Large intestine (tissue), 3 donors: ENCODE results near the gene TTC22. TPM values are rescaled to one million over a fixed set of nuclear protein-coding genes. Genes with fewer than 3 reads are reported as not detected.

Experiments
- DNase-seq, 2 donors: peaks; one replicate each; pipeline versions ENCODE4 v3.0.0 to v3.0.0-alpha.2; 2013
- H3K27ac ChIP-seq: one replicate; pipeline ENCODE4 v1.5.1; 2013; ENCODE audit warnings: low read length
- H3K27me3 ChIP-seq: 2 replicates; pipeline ENCODE4 v1.6.1; 2013; ENCODE audit warnings: low read length; ENCODE audit not compliant: control insufficient read depth, insufficient read depth
- H3K36me3 ChIP-seq: 2 replicates; pipeline ENCODE4 v1.6.1; 2013; ENCODE audit warnings: low read length; ENCODE audit not compliant: control insufficient read depth, insufficient read depth
- H3K4me1 ChIP-seq: one replicate; pipeline ENCODE4 v1.6.1; 2013; ENCODE audit warnings: low read length; ENCODE audit not compliant: control insufficient read depth, insufficient read depth
- H3K4me3 ChIP-seq: one replicate; pipeline ENCODE4 v1.5.1; 2013; ENCODE audit warnings: low read length
- H3K9me3 ChIP-seq: one replicate; pipeline ENCODE4 v1.6.1; 2013; ENCODE audit warnings: mild to moderate bottlenecking, low read depth, low read length, moderate library complexity; ENCODE audit not compliant: control insufficient read depth
- WGBS: methylation state at CpG from one replicate; pipeline ENCODE4 v1.1.5; 2013; ENCODE audit warnings: low lambda C conversion rate; ENCODE audit not compliant: insufficient coverage; 5-methylcytosine and 5-hydroxymethylcytosine counted together
- polyA plus RNA-seq: library from polyadenylated mRNA; unstranded; fragments of 120-200 nt; gene quantifications from one replicate; pipeline ENCODE4 v1.2.1, GENCODE V29; 2013

The TTC22 gene
- polyA plus RNA-seq, 1 donor, result 28.2 TPM

DNA sequence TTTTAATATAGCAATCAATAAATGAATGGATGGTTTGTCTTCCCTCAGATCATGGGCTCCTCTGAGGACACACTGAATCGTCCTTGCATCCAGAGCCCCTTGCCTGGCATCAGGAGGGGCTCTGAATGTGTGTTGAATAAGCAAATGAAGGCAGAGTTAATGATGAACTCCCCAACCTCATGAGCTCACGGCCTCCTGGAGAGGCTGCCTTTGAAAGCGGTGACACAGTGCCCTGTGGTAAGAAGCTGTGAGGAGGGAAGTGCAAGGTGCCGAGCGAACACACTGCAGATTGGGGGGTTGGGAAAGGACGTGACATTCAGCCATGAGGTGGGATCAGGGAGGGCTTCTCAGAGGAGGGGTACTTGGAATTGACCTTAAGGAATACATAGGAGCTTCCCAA lies 33.6 kb downstream of the TTC22 start:
- WGBS, result no CpG with 5 or more reads among the region's 6 CpGs
- Histone ChIP-seq H3K4me3 (no peak overlapping the region), H3K27me3 (no peaks in the 10 kb centered on the region), H3K27ac (no peak overlapping the region), H3K36me3 (no peaks in the 10 kb centered on the region), H3K9me3 (no peaks in the 10 kb centered on the region), H3K4me1 (peaks cover 8% of the 10 kb centered on the region)
- DNase-seq, result no peak

DNA sequence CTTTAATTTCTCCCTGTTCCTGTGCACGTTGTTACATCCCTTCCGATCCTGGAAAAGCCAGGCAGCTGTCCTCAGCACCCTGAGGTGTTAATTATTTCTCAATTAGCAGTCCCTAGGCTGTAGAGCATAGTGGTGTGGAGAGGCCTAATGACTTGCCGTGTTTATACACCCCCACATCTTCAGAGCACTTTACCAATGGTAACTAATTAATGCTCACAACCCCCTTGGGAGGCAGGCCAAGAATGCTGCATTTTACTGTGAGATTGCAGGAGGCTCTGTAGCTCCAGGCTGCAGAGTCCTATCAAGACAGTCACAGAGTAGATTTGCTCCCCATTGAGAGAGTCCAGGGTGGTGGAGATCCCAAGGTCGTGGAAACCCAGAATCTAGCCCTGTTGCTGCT lies 34.4 kb downstream of the TTC22 start:
- Histone ChIP-seq H3K4me1 (peaks cover 8% of the 10 kb centered on the region), H3K36me3 (no peaks in the 10 kb centered on the region), H3K27ac (no peak overlapping the region), H3K9me3 (no peaks in the 10 kb centered on the region), H3K4me3 (no peak overlapping the region), H3K27me3 (no peaks in the 10 kb centered on the region)
- no CpG with 5 or more reads among the region's 4 CpGs for WGBS
- DNase-seq, result no peak

DNA sequence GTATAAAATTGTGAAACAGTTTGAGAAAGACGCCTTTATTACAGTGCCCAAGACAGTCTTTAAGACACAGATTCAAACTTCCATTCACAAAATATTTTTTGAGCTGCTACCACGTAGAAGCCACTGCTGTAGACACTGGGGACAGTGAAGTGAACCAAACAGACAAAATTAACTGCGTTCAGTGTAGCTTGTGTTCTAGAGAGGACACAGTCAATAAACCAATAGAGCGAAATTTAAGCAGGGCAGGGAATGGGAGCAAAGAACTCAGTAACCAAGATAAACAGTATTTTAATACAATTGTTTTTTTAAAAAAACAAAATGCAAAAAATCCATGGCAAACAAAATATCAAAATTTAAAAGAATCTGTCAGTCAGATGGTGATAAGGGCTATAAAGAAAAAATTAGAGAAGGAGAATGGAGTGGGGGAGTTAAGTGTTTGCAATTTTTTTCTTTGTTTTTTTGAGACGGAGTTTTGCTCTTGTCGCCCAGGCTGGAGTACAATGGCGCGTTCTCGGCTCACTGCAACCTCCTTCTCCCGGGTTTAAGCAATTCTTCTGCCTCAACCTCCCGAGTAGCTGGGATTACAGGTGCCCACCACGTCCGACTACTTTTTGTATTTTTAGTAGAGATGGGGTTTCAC lies 36.1 kb downstream of the TTC22 start:
- Histone ChIP-seq H3K4me1 (peaks cover 8% of the 10 kb centered on the region), H3K9me3 (no peaks in the 10 kb centered on the region), H3K36me3 (no peaks in the 10 kb centered on the region), H3K4me3 (peak overlapping the region; percentile 40), H3K27me3 (no peaks in the 10 kb centered on the region), H3K27ac (peak overlapping the region; percentile 11)
- no peak for DNase-seq
- 60% methylated on average over 1 of the region's 13 CpGs for WGBS

DNA sequence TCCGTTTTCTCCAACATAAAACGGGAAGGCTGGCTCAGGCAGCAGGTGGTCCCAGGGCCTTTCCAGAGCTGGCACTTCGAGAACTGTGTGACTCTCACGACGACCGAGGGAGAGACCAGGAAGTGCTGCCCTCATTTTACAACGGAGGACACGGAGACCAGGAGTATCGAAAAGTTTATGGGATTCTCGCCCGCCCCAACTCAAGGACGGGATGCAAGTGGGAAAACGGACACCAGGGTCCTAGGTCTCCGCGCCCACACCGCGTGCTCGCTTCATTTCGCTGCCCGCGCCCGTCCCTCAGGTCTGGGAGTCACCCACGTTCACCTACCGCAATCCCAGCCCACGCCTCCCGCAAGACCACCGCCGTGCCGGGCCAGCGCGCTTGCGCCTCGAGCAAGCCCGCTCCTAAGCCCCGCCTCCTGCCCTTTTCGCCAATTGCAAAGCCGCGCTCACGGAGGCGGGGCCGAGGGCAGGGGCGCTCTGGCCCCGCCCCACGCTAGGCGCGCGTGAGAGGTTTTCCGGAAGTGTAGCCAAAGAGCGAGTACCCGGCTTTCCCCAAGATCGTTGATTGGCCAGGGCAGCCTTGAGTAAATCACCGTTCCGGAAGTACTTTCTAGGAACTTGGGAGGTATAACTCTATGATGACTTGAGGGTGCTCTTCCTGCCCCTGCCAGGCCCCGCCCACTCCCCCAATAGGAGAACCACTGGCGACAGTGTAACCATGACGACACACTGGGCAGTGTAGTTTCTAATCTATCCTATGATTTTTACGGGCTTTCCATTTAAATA lies 36.8 kb downstream of the TTC22 start, which contains the start of gene PARS2:
PARS2 (minus strand) TSS at position 391 of the 789 bp plus-strand sequence. CDS start 5,362 bp downstream, outside the sequence.
- no peaks in the 10 kb centered on the region for H3K36me3 ChIP-seq
- no CpG with 5 or more reads among the region's 57 CpGs for WGBS
- peak within 1 kb of the TSS; percentile 82 for H3K4me3 ChIP-seq
- no peaks in the 10 kb centered on the region for H3K9me3 ChIP-seq
- DNase-seq, result peak; percentile 99 to 100
- peak within 1 kb of the TSS; percentile 73 for H3K27ac ChIP-seq
- peaks cover 8% of the 10 kb centered on the region for H3K4me1 ChIP-seq
- no peaks in the 10 kb centered on the region for H3K27me3 ChIP-seq

DNA sequence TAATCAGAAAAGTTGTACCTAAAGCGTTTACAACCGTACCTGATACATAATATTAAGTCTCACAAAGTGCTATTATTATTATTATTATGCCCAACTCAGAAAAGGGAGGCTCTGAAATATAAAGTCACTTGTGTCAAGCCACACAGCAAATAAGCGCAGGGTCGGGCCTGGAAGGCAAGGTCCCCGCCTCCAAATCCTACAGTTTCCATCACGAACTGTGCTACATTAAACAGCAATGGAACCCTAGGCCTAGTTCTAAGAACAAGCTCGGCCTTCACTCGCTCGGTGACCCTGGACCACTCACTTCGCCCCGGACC lies 37.3 kb downstream of the TTC22 start:
- H3K27me3 ChIP-seq, result no peaks in the 10 kb centered on the region
- no peaks in the 10 kb centered on the region for H3K9me3 ChIP-seq
- H3K36me3 ChIP-seq, result peaks cover 4% of the 10 kb centered on the region
- H3K27ac ChIP-seq, result peak overlapping the region; percentile 73
- H3K4me1 ChIP-seq, result peaks cover 8% of the 10 kb centered on the region
- H3K4me3 ChIP-seq, result peak overlapping the region; percentile 82
- no CpG with 5 or more reads among the region's 11 CpGs for WGBS
- DNase-seq, result no peak

DNA sequence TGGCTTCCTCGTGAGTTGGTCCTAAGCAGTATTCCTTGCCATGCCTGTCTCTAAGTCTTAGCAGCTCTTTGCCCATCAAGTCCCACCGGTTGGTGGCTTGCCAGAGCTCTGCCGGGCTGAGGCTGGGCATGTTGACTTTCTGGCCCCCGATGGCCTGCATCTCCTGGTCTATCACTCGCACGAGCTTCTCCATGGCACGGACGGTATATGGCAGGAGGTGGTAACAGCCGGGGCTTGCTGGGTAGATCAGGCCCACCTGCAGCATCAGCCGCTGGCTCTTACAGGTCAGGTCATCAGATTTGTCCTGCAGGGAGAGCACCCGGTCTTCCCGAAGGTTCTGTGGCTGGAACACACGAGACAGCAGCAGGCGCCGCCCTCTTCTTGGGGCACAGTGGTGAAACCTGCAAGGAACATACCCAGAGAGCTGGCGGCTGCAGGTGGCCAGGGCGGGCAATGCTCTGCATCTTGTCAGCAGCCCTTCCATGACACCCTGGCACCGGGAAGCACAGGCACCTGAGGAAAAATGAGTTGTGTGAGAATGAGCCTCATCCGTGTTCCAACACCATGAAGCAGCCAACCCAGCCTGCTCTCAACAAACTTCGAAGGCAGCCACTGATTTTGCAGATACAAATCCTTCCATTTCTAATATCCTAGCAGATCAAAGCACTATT lies 42.3 kb downstream of the TTC22 start:
- Histone ChIP-seq H3K36me3 (peaks cover 30% of the 10 kb centered on the region), H3K27ac (no peak overlapping the region), H3K9me3 (no peaks in the 10 kb centered on the region), H3K4me3 (no peak overlapping the region), H3K4me1 (peaks cover 8% of the 10 kb centered on the region), H3K27me3 (no peaks in the 10 kb centered on the region)
- 80% methylated on average over 1 of the region's 20 CpGs for WGBS
- no peak for DNase-seq

DNA sequence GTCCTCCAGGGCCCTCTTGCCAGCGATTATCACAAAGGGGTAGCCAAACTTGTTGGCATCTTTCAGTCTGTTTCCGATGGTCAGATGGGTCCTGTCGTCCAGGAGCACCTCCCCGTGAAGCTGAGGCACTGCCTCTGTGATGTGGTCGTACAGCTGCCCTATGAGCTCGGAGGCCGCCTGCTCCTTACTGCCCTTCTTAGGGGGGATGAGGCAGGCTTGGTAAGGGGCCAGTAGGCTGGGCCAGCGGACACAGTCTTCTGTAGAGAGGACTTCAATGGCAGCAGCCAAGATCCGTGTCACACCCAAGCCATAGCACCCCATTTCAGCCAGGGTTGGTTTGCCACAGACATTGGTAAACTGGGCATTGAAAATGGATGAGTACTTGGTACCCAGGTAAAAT lies 43.3 kb downstream of the TTC22 start:
- Histone ChIP-seq H3K9me3 (no peaks in the 10 kb centered on the region), H3K27ac (no peak overlapping the region), H3K4me1 (peaks cover under 1% of the 10 kb centered on the region), H3K4me3 (no peak overlapping the region), H3K27me3 (no peaks in the 10 kb centered on the region), H3K36me3 (peaks cover 30% of the 10 kb centered on the region)
- DNase-seq, result no peak
- WGBS, result no CpG with 5 or more reads among the region's 9 CpGs

DNA sequence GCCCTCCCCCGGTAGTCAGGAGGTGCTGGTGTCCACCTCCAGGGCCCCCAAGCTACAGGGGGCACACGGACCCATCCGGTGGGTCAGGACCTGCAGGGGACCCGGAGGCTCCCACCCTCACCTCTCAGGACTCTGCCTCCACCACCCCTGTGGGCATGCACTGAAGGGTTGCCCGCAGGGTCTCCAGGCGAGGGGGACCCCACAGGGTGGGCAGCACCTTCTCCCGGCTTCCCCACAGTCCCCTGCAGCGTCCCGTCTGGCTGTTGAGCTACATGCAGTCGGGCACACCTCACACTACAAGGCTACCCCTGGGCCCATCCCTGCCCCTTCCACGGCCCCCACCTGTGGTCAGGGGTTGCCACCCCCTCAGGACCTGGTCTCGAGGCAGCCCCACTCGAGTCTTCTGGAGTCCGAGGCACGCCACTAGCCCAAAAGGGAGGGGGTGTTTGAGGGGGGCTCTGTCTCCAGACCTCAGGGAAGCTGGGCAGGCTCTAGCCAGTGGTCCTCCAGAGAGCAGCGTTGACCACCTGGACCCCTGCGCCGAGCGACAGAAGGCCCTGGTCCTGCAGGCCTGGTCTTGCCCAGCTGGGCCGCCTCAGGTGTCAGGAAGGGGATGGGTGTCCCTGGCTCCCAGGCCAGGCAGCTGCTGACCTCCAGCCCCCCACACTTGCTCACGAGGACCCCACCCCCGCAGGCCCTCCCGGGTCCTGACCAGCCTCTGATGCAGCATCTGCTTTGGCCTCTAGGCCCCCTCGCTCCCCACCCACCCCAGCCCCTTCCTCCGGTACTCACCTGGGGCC lies 46.4 kb downstream of the TTC22 start:
- Histone ChIP-seq H3K4me1 (no peaks in the 10 kb centered on the region), H3K27ac (no peak overlapping the region), H3K27me3 (no peaks in the 10 kb centered on the region), H3K4me3 (no peak overlapping the region), H3K36me3 (peaks cover 30% of the 10 kb centered on the region), H3K9me3 (no peaks in the 10 kb centered on the region)
- WGBS, result no CpG with 5 or more reads among the region's 25 CpGs
- no peak for DNase-seq

DNA sequence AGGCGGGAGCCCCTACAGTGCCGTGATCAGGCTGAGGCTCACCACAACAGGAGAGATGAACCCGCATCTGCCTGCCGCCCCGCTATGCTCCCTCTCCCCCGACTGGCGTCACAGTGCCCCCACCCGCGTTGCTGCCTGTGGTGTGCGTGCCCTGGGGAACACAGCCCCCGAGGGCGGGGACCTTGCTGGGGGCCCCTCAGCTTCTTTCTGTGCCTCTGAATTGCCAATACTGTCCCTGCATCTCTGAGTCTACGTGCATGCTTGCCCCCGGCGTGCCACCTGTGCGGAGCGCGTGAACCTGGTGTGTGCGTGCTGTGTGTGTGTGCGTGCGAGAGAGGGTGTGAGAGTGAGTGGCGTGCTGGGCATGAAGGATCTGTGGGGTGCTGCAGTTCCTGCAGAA lies 47.1 kb downstream of the TTC22 start:
- H3K9me3 ChIP-seq, result no peaks in the 10 kb centered on the region
- H3K27me3 ChIP-seq, result no peaks in the 10 kb centered on the region
- no peak overlapping the region for H3K4me3 ChIP-seq
- no peak for DNase-seq
- H3K27ac ChIP-seq, result no peak overlapping the region
- no CpG with 5 or more reads among the region's 22 CpGs for WGBS
- no peaks in the 10 kb centered on the region for H3K4me1 ChIP-seq
- peaks cover 29% of the 10 kb centered on the region for H3K36me3 ChIP-seq

DNA sequence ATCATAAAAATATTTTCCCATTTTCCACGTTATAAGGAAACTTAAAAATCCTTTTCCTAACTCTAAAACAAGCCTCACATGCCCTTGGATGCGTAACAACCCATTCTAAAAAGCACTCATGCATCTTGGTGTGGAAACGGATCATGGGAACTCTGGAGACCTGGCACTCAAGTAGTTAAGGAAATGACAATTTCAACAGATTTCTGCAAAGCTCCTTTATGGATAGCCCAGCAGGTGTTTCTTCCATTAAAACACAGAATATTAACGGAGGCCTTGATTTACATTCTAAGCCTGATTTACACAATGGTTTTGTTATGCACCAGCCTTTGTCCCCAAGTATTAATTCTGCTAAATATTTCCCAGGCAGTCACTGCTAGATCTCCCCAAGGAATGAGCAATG lies 49.7 kb downstream of the TTC22 start:
- WGBS, result 67% methylated on average over 1 of the region's 4 CpGs
- Histone ChIP-seq H3K36me3 (peaks cover 5% of the 10 kb centered on the region), H3K27ac (no peak overlapping the region), H3K27me3 (no peaks in the 10 kb centered on the region), H3K4me1 (no peaks in the 10 kb centered on the region), H3K9me3 (no peaks in the 10 kb centered on the region), H3K4me3 (no peak overlapping the region)
- no peak for DNase-seq
